ENCODE measurements around the gene SLAMF6. TPM values are rescaled to one million over a fixed set of nuclear protein-coding genes. Genes with fewer than 3 reads are reported as not detected.

SLAMF6 gene
- total RNA-seq, 6 experiments from 2014 or later, result 0.26 to 1.1 (median 0.69) TPM

- H3K36me3 ChIP-seq, result no peaks in the 10 kb centered on the region
- H3K4me3 ChIP-seq, result no peak overlapping the region
- intact Hi-C loops (cut with DNase I), result no loop called here
- no peak for ATAC-seq
- TF ChIP-seq POLR2A (IDR thresholded peaks at IDR 0.05) (no peak), CTCF (IDR thresholded peaks at IDR 0.05) (no peak)
- 57% methylated on average over 2 of the region's 2 CpGs for WGBS (ENCODE audit: insufficient coverage, low coverage, low lambda C conversion rate, missing lambda C conversion rate)
- H3K27me3 ChIP-seq, result no peaks in the 10 kb centered on the region
- H3K27ac ChIP-seq, result no peak overlapping the region
- DNase-seq, result no peak
- H3K4me1 ChIP-seq, result no peaks in the 10 kb centered on the region
- H3K9me3 ChIP-seq, result no peaks in the 10 kb centered on the region
Measured at GRCh38 chr1:160492617-160493016, 30.4 kb downstream of the SLAMF6 start.

- Histone ChIP-seq H3K27me3 (no peaks in the 10 kb centered on the region), H3K36me3 (no peaks in the 10 kb centered on the region), H3K4me1 (no peaks in the 10 kb centered on the region), H3K27ac (no peak overlapping the region), H3K4me3 (no peak overlapping the region), H3K9me3 (no peaks in the 10 kb centered on the region)
- 74% methylated on average over 3 of the region's 3 CpGs for WGBS (ENCODE audit: insufficient coverage, low coverage, low lambda C conversion rate, missing lambda C conversion rate)
- TF ChIP-seq POLR2A (IDR thresholded peaks at IDR 0.05), result no peak
- TF ChIP-seq CTCF (IDR thresholded peaks at IDR 0.05), result no peak
- DNase-seq (no peak), ATAC-seq (no peak)
- intact Hi-C loops (cut with DNase I), result no loop called here
Measured at GRCh38 chr1:160491981-160492380, 31.1 kb downstream of the SLAMF6 start.

- Histone ChIP-seq H3K36me3 (no peaks in the 10 kb centered on the region), H3K27ac (no peak overlapping the region), H3K9me3 (no peaks in the 10 kb centered on the region), H3K4me1 (no peaks in the 10 kb centered on the region), H3K4me3 (no peak overlapping the region), H3K27me3 (no peaks in the 10 kb centered on the region)
- ATAC-seq (no peak), DNase-seq (no peak)
- intact Hi-C loops (cut with DNase I), result no loop called here
- TF ChIP-seq CTCF (IDR thresholded peaks at IDR 0.05) (no peak), POLR2A (IDR thresholded peaks at IDR 0.05) (no peak)
- 77% methylated on average over 3 of the region's 4 CpGs for WGBS (ENCODE audit: insufficient coverage, low coverage, low lambda C conversion rate, missing lambda C conversion rate)
Measured at GRCh38 chr1:160491017-160491416, 32.0 kb downstream of the SLAMF6 start.

DNA sequence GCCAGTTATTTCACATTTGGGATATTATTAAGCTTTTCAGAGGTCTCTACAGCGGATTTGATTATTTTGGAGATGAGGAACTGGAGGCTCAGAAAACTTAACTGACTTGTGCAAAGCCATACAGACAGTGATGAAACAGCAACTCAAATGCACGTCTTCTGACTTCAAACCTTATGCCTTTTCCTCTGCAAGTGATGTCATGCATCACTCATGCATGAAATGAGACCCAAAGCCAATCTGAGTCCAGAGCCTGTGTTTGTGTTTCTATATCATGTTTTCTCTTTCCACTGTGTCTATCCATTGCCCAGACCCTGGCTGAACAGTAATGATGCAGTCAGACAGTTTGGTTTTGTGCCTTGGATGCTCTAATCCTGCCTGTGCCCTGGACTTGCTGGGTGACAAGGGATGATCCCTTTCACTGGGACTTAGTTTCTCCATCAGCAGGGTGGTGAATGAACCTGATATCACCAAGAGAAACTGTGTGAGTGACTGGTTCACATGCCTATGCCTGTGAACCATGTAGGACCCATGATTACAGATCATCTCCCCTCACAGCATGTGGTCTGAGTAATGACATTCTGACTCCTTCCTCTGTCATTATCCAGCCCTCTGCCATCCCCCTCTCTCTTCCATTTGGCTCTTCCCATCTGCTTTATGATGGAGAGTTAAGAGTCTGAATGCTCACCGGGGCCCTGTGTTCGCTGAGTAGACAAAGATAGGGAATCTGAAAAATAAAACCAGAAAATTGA, 33.4 kb downstream of the SLAMF6 start:
- ATAC-seq (no peak), DNase-seq (no peak)
- no peak overlapping the region for H3K27ac ChIP-seq
- H3K9me3 ChIP-seq, result no peaks in the 10 kb centered on the region
- 79% methylated on average over 3 of the region's 4 CpGs for WGBS (ENCODE audit: insufficient coverage, low coverage, low lambda C conversion rate, missing lambda C conversion rate)
- H3K4me3 ChIP-seq, result no peak overlapping the region
- intact Hi-C loops (cut with DNase I), result no loop called here
- no peaks in the 10 kb centered on the region for H3K27me3 ChIP-seq
- no peaks in the 10 kb centered on the region for H3K4me1 ChIP-seq
- no peaks in the 10 kb centered on the region for H3K36me3 ChIP-seq
- TF ChIP-seq POLR2A (IDR thresholded peaks at IDR 0.05) (no peak), CTCF (IDR thresholded peaks at IDR 0.05) (no peak)

Data from right lobe of liver (tissue), 6 donors.